ENCODE results near the gene BMP10. TPM values are rescaled to one million over a fixed set of nuclear protein-coding genes. Genes with fewer than 3 reads are reported as not detected.
A peak's percentile ranks its signal among the peaks of the same experiment; 100 is the strongest.

Gene BMP10
- total and polyA plus RNA-seq, 2 donors (not counting 1 experiment from before 2014, with no cell fraction given) = not detected

GRCh38 chr2:68847751-68848150, 23.4 kb downstream of the BMP10 start:
- H3K4me2 ChIP-seq (ENCODE audit: extremely low read depth, insufficient read depth, low read length) = no peak overlapping the region
- H3K9me3 ChIP-seq (ENCODE audit: control insufficient read depth, insufficient read depth, low read depth, low read length) = no peaks in the 10 kb centered on the region
- no peaks in the 10 kb centered on the region for H3K4me1 ChIP-seq (ENCODE audit: control insufficient read depth, extremely low read depth, insufficient read depth, low read length)
- no peak overlapping the region for H3K9ac ChIP-seq (ENCODE audit: insufficient read depth, low read length)
- no peak overlapping the region for H3K4me3 ChIP-seq (replicated peaks in 1 of 4; ENCODE audit: control extremely low read depth in 1 of 4, insufficient read depth in 1 of 4, low read depth in 3 of 4, low read length in 4 of 4)
- peaks cover 13% of the 10 kb centered on the region for H3K27me3 ChIP-seq (ENCODE audit: control insufficient read depth, insufficient read depth, low read length)
- no peaks in the 10 kb centered on the region for H3K79me2 ChIP-seq (ENCODE audit: control insufficient read depth, insufficient read depth, low read length)
- H3K36me3 ChIP-seq (ENCODE audit: control insufficient read depth, insufficient read depth, low read length) = no peaks in the 10 kb centered on the region
- no peak overlapping the region for H3K27ac ChIP-seq (ENCODE audit: insufficient read depth, low read length)
- H4K20me1 ChIP-seq (ENCODE audit: control insufficient read depth, extremely low read depth, insufficient read depth, low read length) = no peaks in the 10 kb centered on the region
- H2AFZ ChIP-seq (ENCODE audit: low read length) = no peak overlapping the region
- TF ChIP-seq EZH2 (IDR thresholded peaks at IDR 0.05; ENCODE audit: low read length, missing control alignments) (no peak), CTCF (conservative IDR thresholded peaks at IDR 0.05 in 1 of 2, IDR thresholded peaks at IDR 0.05 in 1 of 2; ENCODE audit: low read depth in 1 of 2, low read length in 2 of 2) (no peak)
- no peak for DNase-seq (ENCODE audit: low read depth in 2 of 2)

GRCh38 chr2:68846091-68846490, 25.1 kb downstream of the BMP10 start:
- peak in 1 of 2 donors; percentile 27 for DNase-seq (ENCODE audit: low read depth in 2 of 2)
- Histone ChIP-seq H3K27me3 (ENCODE audit: control insufficient read depth, insufficient read depth, low read length) (peaks cover 13% of the 10 kb centered on the region), H3K79me2 (ENCODE audit: control insufficient read depth, insufficient read depth, low read length) (no peaks in the 10 kb centered on the region), H4K20me1 (ENCODE audit: control insufficient read depth, extremely low read depth, insufficient read depth, low read length) (no peaks in the 10 kb centered on the region), H3K4me1 (ENCODE audit: control insufficient read depth, extremely low read depth, insufficient read depth, low read length) (no peaks in the 10 kb centered on the region), H3K4me3 (replicated peaks in 1 of 4; ENCODE audit: control extremely low read depth in 1 of 4, insufficient read depth in 1 of 4, low read depth in 3 of 4, low read length in 4 of 4) (no peak overlapping the region), H3K36me3 (ENCODE audit: control insufficient read depth, insufficient read depth, low read length) (no peaks in the 10 kb centered on the region), H3K27ac (ENCODE audit: insufficient read depth, low read length) (no peak overlapping the region), H3K9me3 (ENCODE audit: control insufficient read depth, insufficient read depth, low read depth, low read length) (no peaks in the 10 kb centered on the region), H3K4me2 (ENCODE audit: extremely low read depth, insufficient read depth, low read length) (no peak overlapping the region), H3K9ac (ENCODE audit: insufficient read depth, low read length) (no peak overlapping the region), H2AFZ (ENCODE audit: low read length) (no peak overlapping the region)
- TF ChIP-seq CTCF (conservative IDR thresholded peaks at IDR 0.05 in 1 of 2, IDR thresholded peaks at IDR 0.05 in 1 of 2; ENCODE audit: low read depth in 1 of 2, low read length in 2 of 2) = no peak
- TF ChIP-seq EZH2 (IDR thresholded peaks at IDR 0.05; ENCODE audit: low read length, missing control alignments) = no peak

- H3K4me1 ChIP-seq (ENCODE audit: control insufficient read depth, extremely low read depth, insufficient read depth, low read length) = no peaks in the 10 kb centered on the region
- no peaks in the 10 kb centered on the region for H3K79me2 ChIP-seq (ENCODE audit: control insufficient read depth, insufficient read depth, low read length)
- H3K9me3 ChIP-seq (ENCODE audit: control insufficient read depth, insufficient read depth, low read depth, low read length) = no peaks in the 10 kb centered on the region
- no peaks in the 10 kb centered on the region for H3K36me3 ChIP-seq (ENCODE audit: control insufficient read depth, insufficient read depth, low read length)
- H3K27me3 ChIP-seq (ENCODE audit: control insufficient read depth, insufficient read depth, low read length) = peaks cover 10% of the 10 kb centered on the region
- H3K4me2 ChIP-seq (ENCODE audit: extremely low read depth, insufficient read depth, low read length) = no peak overlapping the region
- no peak overlapping the region for H2AFZ ChIP-seq (ENCODE audit: low read length)
- no peak overlapping the region for H3K27ac ChIP-seq (ENCODE audit: insufficient read depth, low read length)
- H3K9ac ChIP-seq (ENCODE audit: insufficient read depth, low read length) = no peak overlapping the region
- no peak overlapping the region for H3K4me3 ChIP-seq (replicated peaks in 1 of 4; ENCODE audit: control extremely low read depth in 1 of 4, insufficient read depth in 1 of 4, low read depth in 3 of 4, low read length in 4 of 4)
- TF ChIP-seq EZH2 (IDR thresholded peaks at IDR 0.05; ENCODE audit: low read length, missing control alignments) = no peak
- TF ChIP-seq CTCF (conservative IDR thresholded peaks at IDR 0.05 in 1 of 2, IDR thresholded peaks at IDR 0.05 in 1 of 2; ENCODE audit: low read depth in 1 of 2, low read length in 2 of 2) = no peak
- no peak for DNase-seq (ENCODE audit: low read depth in 2 of 2)
- H4K20me1 ChIP-seq (ENCODE audit: control insufficient read depth, extremely low read depth, insufficient read depth, low read length) = no peaks in the 10 kb centered on the region
These were observed 26.2 kb downstream of the BMP10 start for GRCh38 chr2:68845043-68845442.
